ENCODE data around the gene LCA5.
"Not testable (repeated sequence)": the region's sequence is repeated elsewhere in the genome, so short reads cannot be mapped to it uniquely, and the experiment has no call there.

Gene LCA5

DNA sequence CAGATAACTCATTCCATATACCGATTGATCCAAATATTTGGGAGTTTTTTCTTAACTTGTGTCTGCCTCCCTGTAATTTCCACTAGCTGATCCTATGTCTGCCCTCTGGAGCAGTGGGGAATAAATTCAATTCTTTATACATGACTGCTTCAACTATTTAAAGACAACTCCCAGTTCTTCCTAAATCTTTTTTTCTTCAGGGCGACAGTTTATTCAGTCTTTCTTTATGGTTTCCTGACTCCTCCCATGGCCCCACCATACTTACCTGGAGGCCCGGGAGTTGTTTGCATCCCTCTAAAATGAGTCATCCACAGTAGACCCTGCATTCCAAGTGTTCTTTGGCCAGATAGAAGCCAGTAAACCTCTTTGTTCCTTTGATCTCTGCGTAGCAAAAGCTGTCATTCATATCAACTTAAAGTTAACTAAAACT, 73.6 kb downstream of the LCA5 start:
- DNase-seq = no peak

DNA sequence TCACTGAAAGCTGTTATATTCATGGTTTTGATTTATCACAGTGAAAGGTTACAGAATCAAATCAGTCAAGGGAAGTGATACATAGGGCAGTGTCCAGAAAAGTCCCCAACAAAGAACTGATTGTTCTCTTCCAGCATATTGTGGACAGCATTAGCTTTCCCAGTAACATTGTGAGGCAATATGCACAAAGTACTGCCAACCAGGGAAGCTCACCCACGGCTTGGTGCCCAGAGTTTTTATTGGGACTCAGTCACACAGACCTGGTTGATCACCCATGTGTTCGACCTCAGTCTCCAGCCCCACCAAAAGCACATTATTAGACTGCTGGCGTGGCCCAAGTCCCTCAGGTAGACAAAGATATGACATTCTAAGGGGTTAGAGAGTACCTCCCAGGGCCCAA, 76.0 kb downstream of the LCA5 start:
- no peak for DNase-seq

DNA sequence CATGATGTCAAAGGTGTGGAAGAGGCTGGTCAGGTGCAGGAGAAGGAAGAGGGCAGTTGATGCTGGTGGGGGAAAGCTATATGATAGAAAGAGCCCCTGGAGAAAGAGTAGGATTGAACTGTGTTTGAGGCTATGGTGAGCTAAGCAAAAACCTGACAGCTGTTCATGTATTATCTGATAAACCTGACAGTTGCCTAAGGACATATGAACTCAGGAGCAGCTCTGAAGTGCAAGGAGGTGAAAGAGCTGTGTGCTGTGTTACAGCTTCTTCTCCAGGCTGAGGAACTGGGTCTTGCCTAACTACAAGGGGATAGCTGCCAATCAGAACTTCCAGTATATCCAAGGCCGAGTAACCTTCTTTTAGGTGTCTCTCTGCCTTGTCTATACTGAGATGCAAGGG, 81.8 kb downstream of the LCA5 start:
- DNase-seq = no peak

- DNase-seq = no peak
These were observed 83.6 kb downstream of the LCA5 start for GRCh38 chr6:79453558-79454042.

DNA sequence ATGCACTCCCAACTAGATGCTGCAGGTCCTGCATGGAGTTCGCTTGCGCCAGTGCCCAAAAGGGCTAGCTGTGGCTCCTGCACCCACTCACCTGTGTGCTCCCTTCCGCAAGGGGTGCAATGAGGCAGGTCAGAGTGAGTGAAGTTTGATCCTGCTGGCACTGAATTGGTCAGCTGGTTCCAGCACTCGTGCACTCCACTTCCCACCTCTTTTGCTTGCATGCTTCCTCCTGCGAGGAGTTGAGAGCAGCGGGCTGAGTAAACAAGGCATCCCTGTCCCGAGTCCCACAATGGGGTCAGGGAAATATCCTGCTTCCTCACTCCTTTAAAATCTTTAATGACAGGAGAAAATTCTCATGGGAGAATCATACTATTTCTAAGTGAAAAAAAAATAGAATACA, 86.2 kb downstream of the LCA5 start:
- no peak for DNase-seq

DNA sequence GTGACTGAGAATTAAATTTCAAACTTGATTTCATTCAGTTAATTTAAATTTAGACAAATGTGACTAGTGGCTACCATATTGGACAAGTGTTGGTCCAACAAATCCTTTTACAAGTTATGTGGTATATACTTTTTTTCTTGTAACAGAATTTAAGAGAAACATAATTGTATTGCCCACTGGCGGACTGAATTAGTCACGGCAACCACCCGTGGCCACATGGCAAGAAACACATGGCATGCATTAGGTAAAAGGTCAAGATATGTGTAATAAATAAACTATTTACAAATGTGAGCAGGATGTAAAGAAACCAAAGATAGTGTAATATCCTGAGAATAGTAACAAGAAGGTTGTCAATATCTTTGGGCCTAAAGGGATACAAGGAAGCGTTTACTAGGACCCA, 91.2 kb downstream of the LCA5 start:
- no peak for DNase-seq

- not testable (repeated sequence) for DNase-seq
These were observed 93.4 kb downstream of the LCA5 start for GRCh38 chr6:79443876-79444275.

- no peak for DNase-seq
These were observed 96.0 kb downstream of the LCA5 start for GRCh38 chr6:79441192-79441591.

GRCh38 chr6:79440598-79440997, 96.6 kb downstream of the LCA5 start:
- no peak for DNase-seq

- DNase-seq = no peak
These were observed 99.2 kb downstream of the LCA5 start for GRCh38 chr6:79438030-79438429.

DNA sequence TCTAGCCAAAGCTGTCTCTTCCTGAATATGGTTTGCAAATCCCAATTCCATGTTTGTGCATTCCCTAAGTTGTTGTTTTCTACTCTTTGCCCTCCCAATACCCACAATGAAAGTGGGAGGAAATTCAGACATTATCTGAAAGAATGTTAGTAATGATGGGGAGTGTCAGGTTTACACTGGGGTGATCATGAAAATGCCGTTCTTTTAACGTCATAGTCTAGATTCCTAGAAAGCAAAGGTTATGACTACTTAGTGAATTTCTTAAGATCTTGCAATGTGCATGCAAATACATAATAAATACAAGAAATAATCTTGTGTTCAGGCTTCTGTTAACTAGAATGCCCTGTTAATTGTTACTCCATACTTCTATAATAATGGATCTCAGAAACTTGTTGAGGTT, 101.0 kb downstream of the LCA5 start:
- DNase-seq = no peak

DNA sequence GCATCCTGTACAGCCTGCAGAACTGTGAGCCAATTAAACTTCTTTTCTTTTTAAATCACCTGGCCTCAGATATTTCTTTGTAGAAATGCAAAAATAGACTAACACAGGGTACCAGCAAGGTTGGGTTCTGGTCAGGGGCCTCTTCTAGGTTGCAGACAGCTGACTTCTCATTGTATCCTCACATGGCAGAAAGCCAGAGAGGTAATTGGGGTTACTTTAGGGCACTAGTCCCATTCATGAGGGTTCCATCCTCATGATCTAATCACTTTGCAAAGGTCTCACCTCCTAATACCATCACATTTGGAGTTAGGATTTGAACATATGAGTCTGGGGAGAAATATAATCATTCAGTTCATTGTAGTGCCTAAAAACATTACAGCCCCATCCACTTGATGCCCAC, 101.5 kb downstream of the LCA5 start:
- no peak for DNase-seq
